Measurements from ENCODE around the gene P2RX6. TPM values are rescaled to one million over a fixed set of nuclear protein-coding genes. Genes with fewer than 3 reads are reported as not detected.

Gene P2RX6
- total RNA-seq, 4 donors from 2014 or later, result 0.39 to 0.50 (median 0.41) TPM

DNA sequence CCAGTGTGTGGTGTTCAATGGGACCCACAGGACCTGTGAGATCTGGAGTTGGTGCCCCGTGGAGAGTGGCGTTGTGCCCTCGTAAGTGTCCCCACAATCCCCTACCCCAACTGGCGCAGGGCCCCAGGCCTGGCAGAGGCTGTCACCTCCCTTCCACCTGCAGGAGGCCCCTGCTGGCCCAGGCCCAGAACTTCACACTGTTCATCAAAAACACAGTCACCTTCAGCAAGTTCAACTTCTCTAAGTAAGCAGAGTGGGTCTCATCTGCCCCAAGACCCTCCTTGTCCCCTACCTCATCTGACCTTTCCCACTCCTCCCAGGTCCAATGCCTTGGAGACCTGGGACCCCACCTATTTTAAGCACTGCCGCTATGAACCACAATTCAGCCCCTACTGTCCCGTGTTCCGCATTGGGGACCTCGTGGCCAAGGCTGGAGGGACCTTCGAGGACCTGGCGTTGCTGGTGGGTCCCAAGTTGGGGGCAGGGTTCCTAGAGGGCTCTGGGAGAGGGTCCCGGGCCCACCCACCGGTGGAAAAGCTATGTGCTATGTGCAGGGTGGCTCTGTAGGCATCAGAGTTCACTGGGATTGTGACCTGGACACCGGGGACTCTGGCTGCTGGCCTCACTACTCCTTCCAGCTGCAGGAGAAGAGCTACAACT is 8.1 kb downstream of the P2RX6 start:
- 87% methylated on average over 12 of the region's 13 CpGs for WGBS
- DNase-seq (ENCODE audit: extremely low spot score), result no peak
- Histone ChIP-seq H3K36me3 (no peaks in the 10 kb centered on the region), H3K27ac (replicated peaks in 1 of 4) (no peak overlapping the region), H3K9me3 (no peaks in the 10 kb centered on the region), H3K4me1 (peaks cover 0 to 9% (median 4%) of the 10 kb centered on the region in 4 donors), H3K27me3 (peaks cover 0 to 4% (median 0%) of the 10 kb centered on the region in 4 donors), H3K4me3 (no peak overlapping the region)
- TF ChIP-seq, protein P1, sequence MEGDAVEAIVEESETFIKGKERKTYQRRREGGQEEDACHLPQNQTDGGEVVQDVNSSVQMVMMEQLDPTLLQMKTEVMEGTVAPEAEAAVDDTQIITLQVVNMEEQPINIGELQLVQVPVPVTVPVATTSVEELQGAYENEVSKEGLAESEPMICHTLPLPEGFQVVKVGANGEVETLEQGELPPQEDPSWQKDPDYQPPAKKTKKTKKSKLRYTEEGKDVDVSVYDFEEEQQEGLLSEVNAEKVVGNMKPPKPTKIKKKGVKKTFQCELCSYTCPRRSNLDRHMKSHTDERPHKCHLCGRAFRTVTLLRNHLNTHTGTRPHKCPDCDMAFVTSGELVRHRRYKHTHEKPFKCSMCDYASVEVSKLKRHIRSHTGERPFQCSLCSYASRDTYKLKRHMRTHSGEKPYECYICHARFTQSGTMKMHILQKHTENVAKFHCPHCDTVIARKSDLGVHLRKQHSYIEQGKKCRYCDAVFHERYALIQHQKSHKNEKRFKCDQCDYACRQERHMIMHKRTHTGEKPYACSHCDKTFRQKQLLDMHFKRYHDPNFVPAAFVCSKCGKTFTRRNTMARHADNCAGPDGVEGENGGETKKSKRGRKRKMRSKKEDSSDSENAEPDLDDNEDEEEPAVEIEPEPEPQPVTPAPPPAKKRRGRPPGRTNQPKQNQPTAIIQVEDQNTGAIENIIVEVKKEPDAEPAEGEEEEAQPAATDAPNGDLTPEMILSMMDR (IDR thresholded peaks at IDR 0.05), result no peak
- TF ChIP-seq POLR2AphosphoS5 (IDR thresholded peaks at IDR 0.05), result no peak
- no peak for TF ChIP-seq EP300 (IDR thresholded peaks at IDR 0.05)
- TF ChIP-seq POLR2A (IDR thresholded peaks at IDR 0.05; ENCODE audit: low read depth), result no peak
- intact Hi-C loops (cut with DNase I), result no loop called here

DNA sequence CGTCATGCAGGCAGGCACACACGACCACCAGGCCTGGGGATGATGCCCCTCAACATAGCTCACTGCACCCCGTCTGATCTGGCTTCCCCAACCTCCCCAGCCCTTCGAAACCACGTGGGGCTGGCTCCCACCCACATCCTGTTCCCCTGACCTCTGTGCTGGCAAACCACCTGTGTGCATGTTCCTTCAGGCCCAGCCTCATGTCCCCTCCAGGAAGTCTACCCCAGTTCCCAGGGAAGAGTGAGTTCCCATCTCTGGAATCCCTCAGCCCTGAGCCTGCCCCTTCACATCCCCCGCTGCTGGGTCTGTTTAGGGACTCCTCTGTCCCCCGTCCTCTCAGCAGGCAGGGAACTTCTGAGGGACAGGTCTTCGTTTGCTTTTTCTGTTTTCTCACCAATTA is 10.3 kb downstream of the P2RX6 start:
- H3K27me3 ChIP-seq, result peaks cover 0 to 24% (median 0%) of the 10 kb centered on the region in 4 donors
- peaks cover 0 to 9% (median 4%) of the 10 kb centered on the region in 4 donors for H3K4me1 ChIP-seq
- intact Hi-C loops (cut with DNase I), result no loop called here
- no peak overlapping the region for H3K4me3 ChIP-seq
- H3K9me3 ChIP-seq, result no peaks in the 10 kb centered on the region
- DNase-seq (ENCODE audit: extremely low spot score), result no peak
- 75% methylated on average over 8 of the region's 8 CpGs for WGBS
- H3K36me3 ChIP-seq, result no peaks in the 10 kb centered on the region
- H3K27ac ChIP-seq (replicated peaks in 1 of 4), result no peak overlapping the region
- TF ChIP-seq EP300 (IDR thresholded peaks at IDR 0.05), result no peak
- no peak for TF ChIP-seq POLR2AphosphoS5 (IDR thresholded peaks at IDR 0.05)
- TF ChIP-seq POLR2A (IDR thresholded peaks at IDR 0.05; ENCODE audit: low read depth), result no peak
- TF ChIP-seq, protein P1 (IDR thresholded peaks at IDR 0.05), result no peak

DNA sequence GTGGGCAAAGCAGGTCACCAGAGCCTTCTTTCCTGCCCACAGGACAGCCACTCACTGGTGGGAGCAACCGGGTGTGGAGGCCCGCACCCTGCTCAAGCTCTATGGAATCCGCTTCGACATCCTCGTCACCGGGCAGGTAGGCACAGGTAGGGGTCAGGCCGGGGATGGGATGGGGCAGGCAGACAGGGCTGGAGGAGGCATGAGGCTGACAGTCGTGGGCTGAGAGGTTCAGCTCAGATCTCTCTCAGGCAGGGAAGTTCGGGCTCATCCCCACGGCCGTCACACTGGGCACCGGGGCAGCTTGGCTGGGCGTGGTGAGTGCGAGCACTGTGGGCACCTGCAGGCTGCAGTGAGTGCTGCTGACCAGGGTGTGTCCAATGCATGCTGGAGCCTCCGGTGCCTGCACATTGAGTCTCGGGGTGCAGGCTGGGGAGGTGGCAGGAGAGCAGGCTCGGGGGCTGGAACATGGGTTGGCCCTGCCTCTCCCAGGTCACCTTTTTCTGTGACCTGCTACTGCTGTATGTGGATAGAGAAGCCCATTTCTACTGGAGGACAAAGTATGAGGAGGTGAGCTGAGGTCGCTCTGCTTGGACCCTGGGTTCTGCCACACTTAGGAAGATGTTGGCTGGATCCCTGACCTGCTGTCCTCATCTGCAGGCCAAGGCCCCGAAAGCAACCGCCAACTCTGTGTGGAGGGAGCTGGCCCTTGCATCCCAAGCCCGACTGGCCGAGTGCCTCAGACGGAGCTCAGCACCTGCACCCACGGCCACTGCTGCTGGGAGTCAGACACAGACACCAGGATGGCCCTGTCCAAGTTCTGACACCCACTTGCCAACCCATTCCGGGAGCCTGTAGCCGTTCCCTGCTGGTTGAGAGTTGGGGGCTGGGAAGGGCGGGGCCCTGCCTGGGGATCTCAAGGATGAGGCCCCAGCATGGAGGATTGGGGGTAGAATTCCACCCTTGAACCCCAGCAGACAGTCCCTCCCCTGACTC is 11.1 kb downstream of the P2RX6 start:
- TF ChIP-seq POLR2A (IDR thresholded peaks at IDR 0.05; ENCODE audit: low read depth), result no peak
- no peak for TF ChIP-seq POLR2AphosphoS5 (IDR thresholded peaks at IDR 0.05)
- TF ChIP-seq, protein P1 (IDR thresholded peaks at IDR 0.05), result no peak
- TF ChIP-seq EP300 (IDR thresholded peaks at IDR 0.05), result no peak
- intact Hi-C loops (cut with DNase I), result no loop called here
- WGBS, result 84% methylated on average over 22 of the region's 27 CpGs
- Histone ChIP-seq H3K4me1 (peaks cover 0 to 9% (median 4%) of the 10 kb centered on the region in 4 donors), H3K36me3 (no peaks in the 10 kb centered on the region), H3K9me3 (no peaks in the 10 kb centered on the region), H3K27ac (replicated peaks in 1 of 4) (no peak overlapping the region), H3K4me3 (no peak overlapping the region), H3K27me3 (peaks cover 0 to 32% (median 0%) of the 10 kb centered on the region in 4 donors)
- DNase-seq (ENCODE audit: extremely low spot score), result no peak

DNA sequence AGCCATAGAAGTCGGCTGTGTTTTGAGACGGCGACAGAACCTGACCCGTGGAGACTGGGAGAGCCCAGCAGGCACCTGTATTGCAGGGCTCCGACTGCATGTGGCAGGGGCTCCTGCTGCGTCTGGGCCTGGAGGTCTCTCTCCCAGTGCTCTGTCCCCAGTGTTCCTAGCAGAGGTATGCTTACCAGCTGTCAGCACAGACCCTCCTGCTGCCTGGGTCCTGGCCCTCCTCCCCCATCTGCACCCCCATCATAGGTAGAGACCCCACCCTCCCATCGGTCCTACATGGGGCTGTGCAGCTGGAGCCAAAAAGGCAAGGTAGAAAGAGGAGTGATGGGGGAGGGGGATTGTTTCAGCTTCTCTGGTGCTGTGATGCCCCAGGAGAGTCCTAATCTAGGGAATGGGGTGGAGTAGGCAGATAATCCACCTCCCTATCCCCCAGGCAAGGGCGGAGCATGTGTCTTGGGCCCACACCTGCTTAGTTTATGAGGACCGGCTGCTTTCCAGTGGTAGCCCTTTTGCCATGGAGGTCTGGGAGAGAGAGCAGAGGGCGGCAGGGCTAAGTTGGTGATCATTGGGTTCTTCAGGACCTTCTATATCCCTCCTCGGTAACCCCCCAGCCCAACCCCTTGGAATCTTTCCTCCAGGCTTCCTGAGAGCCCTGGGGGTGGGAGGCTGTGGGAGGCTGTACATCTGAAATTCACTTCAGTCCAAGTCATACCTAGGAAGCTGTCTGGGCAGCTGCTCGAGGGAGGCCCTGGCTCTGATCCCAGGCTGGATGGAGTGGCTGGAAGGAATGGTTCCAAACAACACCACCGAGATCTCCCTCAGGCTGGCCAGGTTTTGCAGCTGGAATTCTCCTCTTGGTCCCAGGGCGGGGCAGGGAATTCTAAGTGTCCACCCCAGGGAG is 12.1 kb downstream of the P2RX6 start:
- WGBS, result 62% methylated on average over 6 of the region's 14 CpGs
- H3K4me1 ChIP-seq, result peaks cover 4 to 13% (median 9%) of the 10 kb centered on the region in 4 donors
- no peak for DNase-seq (ENCODE audit: extremely low spot score)
- intact Hi-C loops (cut with DNase I), result no loop called here
- no peak overlapping the region for H3K27ac ChIP-seq (replicated peaks in 1 of 4)
- TF ChIP-seq, protein P1 (IDR thresholded peaks at IDR 0.05), result no peak
- TF ChIP-seq POLR2A (IDR thresholded peaks at IDR 0.05; ENCODE audit: low read depth) (no peak), POLR2AphosphoS5 (IDR thresholded peaks at IDR 0.05) (no peak), EP300 (IDR thresholded peaks at IDR 0.05) (no peak)
- H3K36me3 ChIP-seq, result no peaks in the 10 kb centered on the region
- peaks cover 0 to 42% (median 0%) of the 10 kb centered on the region in 4 donors for H3K27me3 ChIP-seq
- H3K4me3 ChIP-seq, result no peak overlapping the region
- H3K9me3 ChIP-seq, result no peaks in the 10 kb centered on the region
